GM19099 (cell line): ENCODE data around the gene PDE11A.

ENCODE experiments used
- POLR2A ChIP-seq: IDR thresholded peaks from 3 replicates; pipeline ENCODE4 v1.6.1; 2011; ENCODE audit warnings: low read depth; ENCODE audit not compliant: insufficient read length; ENCODE audit errors: extremely low read depth

Gene PDE11A

DNA sequence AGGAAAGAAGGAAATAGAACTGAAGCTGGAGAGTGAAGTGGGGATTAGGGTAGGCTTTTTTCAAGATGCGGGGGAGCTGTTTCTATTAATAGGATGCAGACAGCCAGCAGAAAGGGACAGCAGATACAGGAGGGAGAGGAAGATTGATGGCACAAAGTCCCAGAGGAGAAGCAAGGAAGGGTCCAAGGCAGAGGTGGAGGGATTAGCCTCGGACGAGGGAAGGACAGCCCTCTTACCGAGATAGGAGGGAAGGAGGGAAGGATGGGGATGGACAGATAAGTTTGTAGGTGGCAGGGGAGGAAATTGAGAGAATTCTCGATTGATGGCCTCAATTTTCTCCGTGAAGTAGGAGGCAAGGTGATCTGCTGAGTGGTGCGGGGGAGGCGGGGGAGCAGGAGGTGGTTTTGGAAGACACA, 362.6 kb downstream of the PDE11A start:
- TF ChIP-seq POLR2A, result no peak

DNA sequence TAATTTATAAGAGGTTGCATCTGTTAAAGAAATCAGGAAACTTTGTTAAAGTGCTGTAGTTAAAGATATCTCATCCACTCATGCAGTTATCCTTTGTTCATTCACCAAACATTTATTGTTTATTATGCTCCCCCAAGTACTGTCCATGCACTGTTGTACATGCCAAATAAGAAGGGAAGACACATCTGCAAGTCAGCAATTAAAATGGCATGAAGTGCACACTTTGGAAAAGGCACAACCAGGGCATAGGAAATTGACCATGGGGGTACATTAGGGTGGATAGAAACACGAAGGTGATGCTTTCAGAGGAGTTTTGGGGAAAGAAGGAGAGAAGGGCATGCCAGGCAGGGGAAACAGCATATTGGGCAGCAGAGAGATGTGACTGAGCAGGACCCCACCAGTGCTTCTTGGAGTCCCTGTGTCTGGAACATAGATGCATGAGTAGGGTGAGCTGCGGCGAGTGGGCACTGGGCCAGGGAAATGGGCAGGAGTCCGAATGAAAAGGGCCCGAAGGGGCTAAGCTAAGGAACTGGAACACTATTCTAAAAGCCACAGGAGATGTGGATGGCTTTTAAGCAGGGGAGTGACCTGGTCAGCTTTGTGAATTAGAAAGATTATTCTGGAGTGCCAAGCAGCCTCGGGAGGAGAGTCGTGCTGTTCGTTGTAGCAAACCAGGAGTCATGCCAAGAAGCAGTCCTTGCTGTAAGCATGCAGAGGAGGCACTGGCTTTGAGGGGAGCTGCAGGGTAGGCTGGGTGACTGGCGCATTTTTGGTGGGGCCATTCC, 363.7 kb downstream of the PDE11A start:
- no peak for TF ChIP-seq POLR2A

DNA sequence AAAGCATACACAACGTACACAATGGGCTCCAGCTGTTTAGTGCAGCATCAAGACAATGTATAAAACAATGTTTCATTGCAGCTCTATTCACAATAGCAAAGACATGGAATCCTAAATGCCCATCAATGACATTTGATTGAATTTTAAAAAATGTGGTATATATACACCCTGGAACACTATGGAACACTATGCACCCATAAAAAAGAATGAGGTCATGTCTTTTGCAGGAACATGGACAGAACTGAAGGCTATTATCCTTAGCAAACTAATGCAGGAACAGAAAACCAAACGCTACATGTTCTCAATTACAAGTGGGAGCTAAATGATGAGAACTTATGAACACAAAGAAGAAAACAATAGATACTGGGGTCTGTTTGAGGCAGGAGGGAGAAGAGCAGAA, 364.5 kb downstream of the PDE11A start:
- TF ChIP-seq POLR2A, result no peak

DNA sequence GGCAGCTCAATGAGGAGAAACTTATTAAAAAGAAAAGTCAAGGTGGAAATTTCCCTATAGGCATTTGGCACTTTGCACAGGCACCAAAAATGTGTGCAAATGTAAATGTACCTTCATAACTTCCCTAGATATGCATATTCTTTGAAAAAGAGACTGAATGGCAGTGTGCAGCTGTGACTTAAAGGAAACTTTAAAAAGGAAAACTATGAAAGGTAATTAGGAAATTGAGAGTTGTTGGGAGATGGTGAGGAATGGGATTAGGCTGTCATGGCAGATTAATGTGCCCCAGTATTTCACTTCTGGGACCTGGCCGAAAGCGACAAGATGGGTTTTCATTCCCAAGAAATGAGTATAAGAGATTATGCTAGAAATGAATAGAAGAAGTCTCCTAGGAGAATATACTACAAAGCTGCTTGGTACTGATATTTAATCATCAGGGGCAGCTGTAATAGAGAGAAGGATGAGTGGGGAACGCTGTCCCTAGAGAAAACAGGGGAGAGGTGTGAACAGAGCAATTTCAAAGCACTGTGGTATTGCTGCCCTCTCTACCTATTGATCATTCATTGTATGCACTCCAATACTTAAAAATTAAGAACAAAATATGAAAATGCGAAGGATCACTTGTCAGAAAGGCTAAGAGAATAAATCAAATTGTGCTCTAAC, 366.9 kb downstream of the PDE11A start:
- no peak for TF ChIP-seq POLR2A

DNA sequence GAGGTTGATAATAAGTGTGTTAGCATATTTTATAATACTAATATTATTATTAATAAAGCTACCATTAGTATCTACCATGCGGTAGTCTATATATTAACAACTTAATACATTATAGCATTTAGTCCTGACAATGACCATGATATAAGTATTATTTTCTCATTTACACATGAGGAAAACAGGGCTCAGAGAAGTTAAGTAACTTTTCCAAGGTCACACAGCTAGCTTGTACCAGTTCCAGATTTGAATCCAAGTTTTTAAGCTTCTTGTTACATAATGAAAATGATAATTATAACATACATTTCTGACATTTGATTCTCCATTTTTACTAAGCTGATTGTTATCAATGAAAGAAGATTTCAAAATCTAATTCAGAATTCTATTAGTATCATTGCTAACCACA, 369.4 kb downstream of the PDE11A start:
- TF ChIP-seq POLR2A, result no peak

DNA sequence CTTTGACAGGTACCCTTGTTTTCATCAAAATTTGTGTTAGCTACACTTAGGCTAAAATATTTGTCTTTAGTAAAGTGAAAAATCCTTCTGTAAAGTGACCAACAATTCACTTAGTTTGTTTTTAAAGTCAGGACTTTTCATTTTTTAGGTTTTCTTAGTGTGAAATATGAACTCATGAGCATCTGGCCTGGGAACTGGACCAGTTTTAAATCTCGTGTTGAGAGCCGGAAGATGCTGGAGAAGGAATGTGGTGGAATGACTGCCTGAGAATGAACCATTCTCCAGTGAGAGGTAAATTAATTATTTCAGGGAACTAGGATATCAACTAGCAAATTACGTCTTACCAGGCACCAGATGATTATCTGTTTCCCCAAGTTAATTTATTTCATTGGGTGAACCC, 374.3 kb downstream of the PDE11A start:
- TF ChIP-seq POLR2A, result no peak

DNA sequence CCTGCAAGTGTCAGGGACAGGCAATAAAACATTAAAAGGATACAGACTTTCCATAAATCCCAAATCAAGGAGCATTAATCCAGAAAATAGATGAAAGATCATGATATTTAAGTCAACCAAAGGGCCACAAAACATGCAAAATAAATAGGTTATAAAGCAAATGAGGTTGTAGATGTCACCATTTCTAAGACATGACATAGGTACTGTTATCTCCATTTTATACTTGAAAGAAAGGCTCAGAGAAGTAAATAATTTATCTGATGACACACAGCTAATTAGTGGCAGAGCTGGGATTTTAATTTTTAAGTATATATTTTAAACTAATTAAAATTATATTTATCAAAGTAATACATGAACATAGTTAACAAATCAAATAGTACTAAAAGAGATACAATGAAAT, 378.2 kb downstream of the PDE11A start:
- no peak for TF ChIP-seq POLR2A

DNA sequence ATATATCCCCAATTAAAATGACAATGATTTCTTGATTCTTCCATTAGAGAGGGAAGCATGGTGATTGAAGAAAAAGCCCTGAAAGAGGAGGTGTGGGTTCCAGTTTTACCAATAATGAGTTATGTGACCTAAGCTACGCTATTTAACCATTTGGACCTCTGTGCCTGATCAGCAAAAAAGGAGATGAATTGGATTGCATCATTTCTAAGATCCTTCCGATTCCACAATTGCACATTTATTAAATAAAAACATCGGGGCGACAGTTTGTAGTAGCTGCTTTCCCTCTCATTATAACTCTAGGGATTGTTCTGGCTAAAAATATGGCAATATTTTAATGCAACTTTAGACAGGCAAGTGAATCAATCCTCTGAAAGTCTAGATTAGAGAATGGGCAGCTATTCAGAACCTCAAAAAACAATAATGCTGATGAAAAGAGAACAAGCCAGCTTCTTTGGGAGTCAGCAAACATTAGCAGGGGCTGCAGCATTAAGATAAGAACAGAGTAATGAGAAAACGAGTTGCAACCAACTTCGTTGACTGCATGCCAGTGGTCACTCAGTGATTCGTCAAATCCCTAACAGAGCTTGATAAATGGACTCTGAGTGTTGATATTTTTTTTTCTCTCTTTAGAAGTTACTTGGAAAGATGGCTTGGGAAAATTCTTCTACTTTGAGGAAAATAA, 378.8 kb downstream of the PDE11A start:
- TF ChIP-seq POLR2A, result no peak

DNA sequence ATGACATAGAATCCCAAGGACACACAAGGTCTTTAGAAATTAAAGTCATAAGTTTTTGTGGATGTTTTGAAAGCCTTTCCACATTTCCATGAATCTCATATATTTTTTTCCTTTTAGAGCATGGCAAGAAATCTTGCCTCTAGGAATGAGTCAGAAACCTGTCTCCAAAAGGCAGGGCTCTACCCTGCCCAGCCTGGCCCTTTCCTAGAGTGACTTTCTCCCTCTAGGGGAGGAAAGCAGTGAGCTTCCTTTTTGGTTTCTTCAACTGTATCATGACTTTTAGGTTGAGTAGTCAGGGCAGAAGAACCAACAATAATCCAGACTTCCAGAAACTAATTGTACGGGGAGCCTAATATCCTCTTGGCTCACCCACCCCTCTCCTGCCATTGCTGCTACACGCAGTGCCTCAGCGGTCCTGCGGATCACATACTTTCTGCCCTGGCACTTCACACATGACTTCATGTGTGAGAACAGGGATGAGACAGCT, 379.8 kb downstream of the PDE11A start:
- TF ChIP-seq POLR2A, result no peak

DNA sequence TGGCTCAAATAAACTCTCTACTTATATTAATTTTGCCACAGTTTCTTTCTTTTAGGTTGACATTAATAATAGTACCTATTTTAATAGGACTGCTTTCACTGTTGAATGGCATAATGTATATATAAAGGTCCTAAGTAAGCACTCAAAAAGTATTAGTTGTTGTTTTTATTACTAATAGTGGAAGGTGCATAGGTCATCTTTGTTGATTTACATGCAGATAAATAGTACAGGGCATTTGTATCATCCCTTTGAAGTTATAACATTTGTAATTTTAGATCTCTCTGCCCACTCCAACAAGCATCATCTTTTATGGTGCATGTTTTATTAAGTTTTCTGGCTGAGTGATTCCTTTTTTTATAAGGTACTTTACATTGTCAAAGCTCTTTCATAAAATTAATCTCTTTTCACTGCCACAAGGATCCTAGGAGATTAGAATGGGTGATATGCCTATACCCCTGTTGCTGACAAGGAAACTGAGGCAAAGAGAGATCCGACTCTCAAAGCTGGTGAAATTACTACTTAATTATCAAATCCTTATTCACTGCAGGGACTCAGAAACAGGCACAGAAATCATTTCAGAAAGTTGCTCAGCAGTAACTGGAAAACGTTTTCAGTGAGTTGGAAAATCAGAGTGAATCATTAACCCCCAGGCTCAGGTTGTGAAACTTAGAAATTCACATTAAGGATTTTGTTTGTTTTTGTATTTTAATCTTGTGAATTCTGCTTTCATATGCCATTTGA, 380.4 kb downstream of the PDE11A start:
- no peak for TF ChIP-seq POLR2A

DNA sequence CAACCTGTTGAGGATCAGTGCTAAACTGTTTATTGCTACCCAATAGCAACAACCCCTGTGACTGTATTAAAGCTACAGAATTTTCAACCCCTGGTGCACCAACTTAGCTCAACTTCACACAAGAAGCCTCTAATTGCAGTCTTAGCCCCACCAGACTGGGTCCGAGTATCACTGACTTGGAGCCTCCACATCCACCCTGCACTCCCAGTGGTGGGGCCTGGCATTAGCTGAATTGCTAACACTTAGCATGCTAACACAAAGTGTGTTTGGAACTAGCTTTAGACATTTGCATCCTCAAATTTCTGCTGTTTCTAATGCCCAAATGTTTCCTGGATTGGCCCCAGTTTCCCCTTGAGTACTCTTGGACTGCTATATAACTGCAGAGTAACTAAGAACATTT, 381.4 kb downstream of the PDE11A start:
- TF ChIP-seq POLR2A, result no peak

DNA sequence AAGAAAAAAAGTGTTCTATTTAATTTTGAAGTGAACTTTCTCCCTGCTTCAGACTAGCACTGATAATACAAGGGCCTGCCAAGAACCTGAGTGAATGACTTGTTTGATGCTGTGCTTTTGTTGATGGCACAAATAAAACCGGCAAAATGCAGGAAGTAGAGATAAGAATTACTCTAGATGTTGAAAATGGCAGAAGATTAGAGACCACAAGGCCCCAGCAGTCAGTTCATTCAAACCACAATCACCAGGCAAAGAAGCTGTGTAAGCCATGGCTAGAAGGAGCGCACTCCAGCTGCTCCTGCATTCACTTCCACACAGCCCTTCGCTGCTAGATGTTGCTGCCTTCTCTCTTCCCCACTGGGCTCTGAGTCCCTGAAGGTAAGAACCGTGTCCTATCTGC, 383.0 kb downstream of the PDE11A start:
- TF ChIP-seq POLR2A, result no peak

DNA sequence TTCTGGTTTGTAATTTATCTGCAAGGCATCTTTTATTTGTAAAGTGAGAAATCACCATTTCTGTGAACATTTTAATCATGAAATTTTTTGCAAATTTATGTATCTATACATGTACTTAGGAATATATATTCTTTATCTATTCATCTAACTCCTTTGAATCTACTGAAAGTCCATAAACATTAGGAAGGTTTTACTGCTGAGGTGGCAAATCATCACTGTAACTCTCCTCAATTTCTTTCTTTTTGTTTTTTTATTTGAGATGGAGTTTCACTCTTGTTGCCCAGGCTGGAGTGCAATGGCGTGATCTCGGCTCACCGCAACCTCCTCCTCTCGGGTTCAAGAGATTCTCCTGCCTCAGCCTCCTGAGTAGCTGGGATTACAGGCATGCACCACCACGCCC, 383.7 kb downstream of the PDE11A start:
- TF ChIP-seq POLR2A, result no peak

DNA sequence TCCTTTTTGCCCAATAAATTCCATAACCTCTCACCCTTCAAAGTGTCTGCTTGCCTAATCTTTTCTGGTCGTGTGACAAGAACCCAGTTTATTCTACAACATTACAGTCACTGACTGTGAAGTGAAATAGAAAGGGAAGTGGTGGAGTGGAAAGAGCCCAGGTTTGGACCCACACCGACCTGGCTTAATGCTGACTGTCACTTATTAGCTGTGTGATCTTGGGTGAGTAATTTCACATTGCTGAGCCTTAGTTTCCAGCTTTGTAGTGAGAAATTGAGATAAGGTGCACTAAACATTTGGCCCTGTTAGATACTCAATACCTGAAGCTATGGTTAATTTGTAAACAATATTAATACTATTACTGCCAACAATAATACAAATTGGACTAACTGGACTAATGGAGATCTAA, 388.9 kb downstream of the PDE11A start:
- TF ChIP-seq POLR2A, result no peak

DNA sequence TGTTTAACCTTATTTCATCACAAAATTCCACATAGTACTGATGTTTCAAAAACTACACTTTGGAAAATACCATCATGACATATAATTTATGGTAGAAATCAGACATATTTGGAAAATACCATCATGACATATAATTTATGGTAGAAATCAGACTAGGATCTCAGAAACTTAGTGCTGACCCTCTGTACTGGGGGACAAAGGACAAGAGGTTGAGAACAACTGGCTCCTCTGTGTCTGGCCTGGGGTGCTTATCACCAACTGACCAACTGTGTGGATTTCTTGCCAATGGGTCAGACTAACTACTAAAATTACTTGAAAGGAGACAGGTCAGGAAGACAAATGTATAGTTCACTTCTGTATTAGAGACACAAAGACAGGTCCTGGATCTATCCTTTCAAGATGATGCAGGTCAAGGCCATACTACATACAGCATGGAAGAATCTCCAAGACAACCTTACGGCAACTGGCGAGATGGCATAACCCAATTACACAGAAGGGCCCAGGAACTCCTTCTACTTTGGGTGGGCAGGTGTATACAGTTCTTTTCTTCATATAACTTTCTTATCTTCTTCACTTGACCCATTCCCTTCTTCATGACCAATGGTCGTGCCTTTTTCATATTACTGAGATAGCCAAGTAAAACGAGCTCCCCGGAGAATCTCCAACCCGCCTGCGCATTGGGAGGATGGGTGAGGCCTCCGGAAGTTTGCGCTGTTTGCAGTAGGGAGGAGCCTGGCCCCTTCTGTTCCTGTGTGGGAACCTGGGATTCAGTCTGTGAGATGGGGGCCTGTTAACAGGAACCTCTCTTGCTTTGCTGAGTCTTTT, 389.5 kb downstream of the PDE11A start:
- TF ChIP-seq POLR2A, result no peak

DNA sequence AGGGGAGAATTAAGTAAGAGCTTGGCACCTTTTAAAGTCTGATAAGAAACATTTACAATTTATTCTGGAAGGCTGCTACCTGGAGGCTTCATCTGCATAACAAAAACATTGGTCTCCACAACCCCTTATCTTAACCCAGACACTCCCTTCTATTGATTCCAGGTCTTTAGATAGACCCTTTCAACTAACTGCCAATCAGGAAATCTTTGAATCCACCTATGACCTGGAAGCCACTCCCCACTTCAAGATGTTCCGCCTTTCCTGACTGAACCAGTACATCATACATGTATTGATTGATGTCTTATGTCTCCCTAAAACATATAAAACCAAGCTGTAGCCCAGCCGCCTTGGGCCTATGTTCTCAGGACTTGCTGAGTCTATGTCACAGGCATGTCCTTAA, 390.6 kb downstream of the PDE11A start:
- no peak for TF ChIP-seq POLR2A
